DND-41 (cell line): ENCODE results near the gene HS2ST1.
"Not testable (repeated sequence)": the region's sequence is repeated elsewhere in the genome, so short reads cannot be mapped to it uniquely, and the experiment has no call there.

Experiments
- ATAC-seq: fragments of 200-7000 bp; cut with Tn5 transposase; 3 replicates; pipeline ENCODE4 v1.9.1; 2021; ENCODE audit warnings: low read depth; ENCODE audit not compliant: insufficient read depth
- DNase-seq: peaks from one replicate; pipeline ENCODE4 v3.0.0-alpha.2; 2020
- H2AFZ ChIP-seq: 2 replicates; pipeline ENCODE4 v1.6.0; 2012; ENCODE audit warnings: low read depth, low read length
- H3K27ac ChIP-seq: 2 replicates; pipeline ENCODE4 v1.5.1; 2012; ENCODE audit warnings: low read length, inconsistent platforms
- H3K27me3 ChIP-seq: fragments of 200-600 bp; sonication (generic); 2 replicates; pipeline ENCODE4 v1.6.0; 2012; ENCODE audit warnings: low read length, mild to moderate bottlenecking, inconsistent platforms; ENCODE audit not compliant: insufficient read depth, poor library complexity
- H3K36me3 ChIP-seq: 2 replicates; pipeline ENCODE4 v1.5.1; 2012; ENCODE audit warnings: low read length, inconsistent platforms; ENCODE audit not compliant: insufficient read depth
- H3K4me1 ChIP-seq: 2 replicates; pipeline ENCODE4 v1.5.1; 2012; ENCODE audit warnings: mild to moderate bottlenecking, low read length; ENCODE audit not compliant: insufficient read depth
- H3K4me2 ChIP-seq: 2 replicates; pipeline ENCODE4 v1.6.0; 2012; ENCODE audit warnings: mild to moderate bottlenecking, moderate library complexity, low read length, inconsistent platforms; ENCODE audit not compliant: insufficient read depth
- H3K4me3 ChIP-seq, 2 experiments: fragments of 200-600 bp in 1 of 2; shearing (Covaris generic) in 1 of 2; 2 replicates each; pipeline ENCODE4 v1.5.1; 2012 to 2016; ENCODE audit warnings: inconsistent platforms in 2 of 2, low read length in 2 of 2, mild to moderate bottlenecking in 2 of 2, low read depth in 1 of 2, moderate library complexity in 1 of 2
- H3K79me2 ChIP-seq: 2 replicates; pipeline ENCODE4 v1.6.0; 2012; ENCODE audit warnings: low read length, inconsistent platforms; ENCODE audit not compliant: insufficient read depth
- H3K9ac ChIP-seq: 2 replicates; pipeline ENCODE4 v1.6.0; 2012; ENCODE audit warnings: low read depth, mild to moderate bottlenecking, inconsistent platforms, low read length, moderate library complexity
- H3K9me3 ChIP-seq: 2 replicates; pipeline ENCODE4 v1.5.1; 2012; ENCODE audit warnings: low read length, moderate library complexity, mild to moderate bottlenecking, inconsistent platforms; ENCODE audit not compliant: insufficient read depth, severe bottlenecking
- H4K20me1 ChIP-seq: 2 replicates; pipeline ENCODE4 v1.6.0; 2012; ENCODE audit warnings: low read length; ENCODE audit not compliant: insufficient read depth
- CTCF ChIP-seq: IDR thresholded peaks from 2 replicates; pipeline ENCODE4 v1.5.1; 2012; ENCODE audit warnings: borderline replicate concordance, low read length, moderate library complexity, mild to moderate bottlenecking; ENCODE audit not compliant: poor library complexity, severe bottlenecking; ENCODE audit errors: extremely low read depth
- EZH2 ChIP-seq: IDR thresholded peaks from 3 replicates; pipeline ENCODE4 v1.6.1; 2012; ENCODE audit warnings: borderline replicate concordance, low read depth, mild to moderate bottlenecking, moderate library complexity, low read length, inconsistent platforms; ENCODE audit not compliant: severe bottlenecking

The HS2ST1 gene

DNA sequence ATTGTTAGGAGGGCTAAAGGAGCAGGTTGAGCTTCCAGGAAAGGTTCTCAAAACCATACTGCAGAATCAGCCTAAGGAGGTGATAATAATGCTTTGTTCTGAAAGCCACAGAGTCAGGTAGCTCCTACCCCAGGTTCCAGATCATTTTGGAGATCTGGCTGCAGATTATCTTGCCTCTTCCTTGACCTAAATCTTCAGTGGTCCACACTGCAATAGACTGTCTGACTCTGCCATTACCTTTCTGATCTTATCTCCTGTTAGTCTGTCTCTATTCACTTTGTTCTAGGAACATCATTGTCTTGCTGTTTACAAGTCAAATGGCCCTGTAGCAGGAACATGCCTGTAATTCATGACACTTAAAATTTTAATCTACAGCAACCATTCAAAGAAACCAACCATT lies 73.0 kb downstream of the HS2ST1 start:
- 0 out of 3 replicates have a peak, but pooled peaks have one; percentile 31 for ATAC-seq

DNA sequence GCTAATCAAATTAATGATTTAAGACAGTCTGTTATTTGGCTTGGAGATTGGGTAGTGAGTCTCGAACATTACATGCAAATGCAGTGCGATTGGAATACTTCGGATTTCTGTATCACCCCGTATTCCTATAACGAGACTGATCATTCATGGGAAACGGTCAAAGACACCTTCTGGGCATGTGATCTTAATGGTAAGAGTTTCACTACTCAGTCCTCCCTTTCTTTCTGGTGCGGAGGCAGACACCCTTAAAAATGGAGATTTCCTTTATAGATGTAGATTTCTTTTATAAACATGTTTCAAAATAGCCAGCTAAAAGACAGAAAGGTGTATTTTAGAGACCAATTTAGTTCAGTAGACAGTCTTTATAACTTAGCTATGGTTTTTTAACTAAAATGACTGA lies 74.4 kb downstream of the HS2ST1 start:
- Histone ChIP-seq H3K79me2 (0 out of 2 replicates have a peak, but pooled peaks cover 4% of the 10 kb centered on the region), H3K9me3 (no peaks in the 10 kb centered on the region), H3K4me3 (no peak overlapping the region), H3K27me3 (no peaks in the 10 kb centered on the region), H3K36me3 (no peaks in the 10 kb centered on the region), H3K27ac (no peak overlapping the region), H3K9ac (no peak overlapping the region), H3K4me1 (no peaks in the 10 kb centered on the region), H4K20me1 (no peaks in the 10 kb centered on the region; the same call in 1 of the 2 replicates), H2AFZ (no peak overlapping the region), H3K4me2 (no peak overlapping the region)
- TF ChIP-seq CTCF (no peak), EZH2 (no peak)
- no peak for DNase-seq
- no peak for ATAC-seq

More for the DNA sequence above, 73.0 kb downstream of the HS2ST1 start:
- Histone ChIP-seq H3K4me2 (no peak overlapping the region), H3K4me1 (no peaks in the 10 kb centered on the region), H3K36me3 (no peaks in the 10 kb centered on the region), H4K20me1 (no peaks in the 10 kb centered on the region; the same call in 1 of the 2 replicates), H3K27ac (no peak overlapping the region), H3K27me3 (no peaks in the 10 kb centered on the region), H3K4me3 (no peak overlapping the region), H3K79me2 (peaks cover 7% of the 10 kb centered on the region; the same call in 1 of the 2 replicates), H3K9ac (no peak overlapping the region), H2AFZ (no peak overlapping the region), H3K9me3 (no peaks in the 10 kb centered on the region)
- no peak for DNase-seq
- TF ChIP-seq EZH2 (no peak), CTCF (no peak)

- not testable (repeated sequence) for H3K4me2 ChIP-seq, ATAC-seq, H3K9ac ChIP-seq, H4K20me1 ChIP-seq, H3K9me3 ChIP-seq, H3K79me2 ChIP-seq, H3K27ac ChIP-seq, DNase-seq, H3K36me3 ChIP-seq, H3K4me1 ChIP-seq, H3K4me3 ChIP-seq, H2AFZ ChIP-seq, H3K27me3 ChIP-seq
Observed at GRCh38 chr1:86989690-86990089, 75.3 kb downstream of the HS2ST1 start.

- Histone ChIP-seq H3K4me1 (no peaks in the 10 kb centered on the region), H3K36me3 (no peaks in the 10 kb centered on the region), H4K20me1 (no peaks in the 10 kb centered on the region; the same call in 1 of the 2 replicates), H3K9me3 (no peaks in the 10 kb centered on the region), H3K27me3 (no peaks in the 10 kb centered on the region), H3K4me2 (no peak overlapping the region), H3K79me2 (no peaks in the 10 kb centered on the region), H3K9ac (no peak overlapping the region), H3K4me3 (no peak overlapping the region), H2AFZ (no peak overlapping the region), H3K27ac (no peak overlapping the region)
- DNase-seq (no peak), ATAC-seq (no peak)
- TF ChIP-seq CTCF (no peak), EZH2 (no peak)
Observed at GRCh38 chr1:86990826-86991225, 76.4 kb downstream of the HS2ST1 start.
